GM21390 (cell line): ENCODE measurements around the gene RPS6KC1.
A peak's percentile ranks its signal among the peaks of the same experiment; 100 is the strongest.
"Not testable (repeated sequence)": the region's sequence is repeated elsewhere in the genome, so short reads cannot be mapped to it uniquely, and the experiment has no call there.

Experiments used
- ATAC-seq: cut with Tn5 transposase; IDR thresholded peaks from one replicate; pipeline ENCODE4 v1.9.1; 2021; ENCODE audit not compliant: unreplicated experiment

The RPS6KC1 gene

DNA sequence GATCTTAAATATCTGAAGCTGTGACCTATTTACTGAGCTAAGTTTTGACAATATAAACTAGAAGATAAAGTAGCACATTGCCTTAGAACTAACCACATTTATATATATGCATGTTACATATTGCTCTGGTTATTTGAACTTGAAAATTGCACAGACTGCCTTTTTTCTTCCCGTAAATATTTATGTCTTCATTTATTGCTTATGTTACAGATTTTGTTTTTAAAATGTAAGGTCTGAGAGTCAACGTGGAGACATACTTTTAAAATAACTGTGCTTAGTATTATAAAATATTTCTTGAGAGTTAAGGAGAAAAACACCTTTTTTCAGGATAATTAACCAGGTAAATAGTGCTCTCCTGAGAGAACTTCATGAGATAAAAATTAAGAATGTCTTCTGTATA is 3.1 kb downstream of the RPS6KC1 start:
- no peak for ATAC-seq

DNA sequence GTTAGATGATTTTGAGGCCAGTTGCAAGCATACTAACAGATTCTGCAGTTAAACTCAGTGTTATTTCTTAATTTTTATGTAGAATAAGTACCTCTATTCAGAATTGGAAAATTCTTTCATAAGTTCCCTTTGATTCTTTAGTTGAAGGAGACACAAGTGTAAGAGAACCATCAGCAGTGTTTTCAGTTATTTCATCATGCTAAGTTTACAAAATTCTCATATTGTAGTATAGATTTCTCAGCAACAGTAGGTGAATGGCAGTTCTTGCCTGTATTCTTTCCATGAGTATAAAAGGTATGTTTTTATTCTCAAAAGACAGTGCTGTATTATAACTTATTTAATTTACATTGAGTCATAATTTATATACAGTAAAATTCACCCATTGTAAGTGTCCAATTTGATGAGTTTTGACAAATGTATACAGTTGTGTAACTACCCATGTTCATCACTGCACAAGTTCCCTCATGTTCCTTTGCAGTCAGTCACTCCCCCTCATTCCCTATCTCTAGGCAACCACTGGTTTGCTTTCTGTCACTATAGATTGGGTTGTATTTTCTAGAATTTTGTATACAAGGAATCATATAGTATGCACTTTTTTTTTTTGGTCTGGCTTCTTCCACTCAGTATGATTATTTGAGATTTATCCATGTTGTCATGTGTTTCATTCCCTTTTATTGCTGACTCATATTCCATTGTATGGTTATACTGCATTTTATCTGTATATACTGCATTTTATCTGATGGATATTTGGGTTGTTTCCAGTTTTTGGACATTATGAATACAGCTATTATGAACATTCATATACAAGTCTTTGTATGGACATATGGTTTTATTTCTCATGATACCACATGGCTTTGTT is 3.9 kb downstream of the RPS6KC1 start:
- no peak for ATAC-seq

GRCh38 chr1:213055767-213056166 is 4.7 kb downstream of the RPS6KC1 start:
- ATAC-seq = no peak

GRCh38 chr1:213057264-213058059 is 6.4 kb downstream of the RPS6KC1 start:
- ATAC-seq = no peak

GRCh38 chr1:213060836-213061235 is 9.8 kb downstream of the RPS6KC1 start:
- ATAC-seq = no peak

- ATAC-seq = no peak
Measured at GRCh38 chr1:213061263-213061662, 10.2 kb downstream of the RPS6KC1 start.

GRCh38 chr1:213065800-213066199 is 14.8 kb downstream of the RPS6KC1 start:
- no peak for ATAC-seq

DNA sequence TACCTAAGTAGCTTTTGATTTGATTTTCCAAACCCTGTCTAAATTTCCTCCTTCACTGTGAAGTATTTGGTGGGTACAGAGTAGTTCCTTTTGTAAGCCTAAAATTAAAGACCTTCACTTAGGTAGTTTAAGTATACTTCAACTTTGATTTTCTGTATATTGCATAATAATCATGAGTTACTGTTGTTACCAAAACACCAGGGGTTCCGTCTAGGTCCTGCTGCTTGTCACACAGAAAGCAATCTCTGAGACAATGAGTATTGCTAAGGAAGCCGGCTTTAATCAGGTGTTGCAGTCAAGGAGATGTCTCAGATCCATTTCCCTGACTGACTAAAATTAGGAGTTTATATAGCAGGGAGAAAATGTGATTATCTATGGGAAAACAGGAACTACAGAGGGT is 15.3 kb downstream of the RPS6KC1 start:
- ATAC-seq = no peak

- no peak for ATAC-seq
Measured at GRCh38 chr1:213067352-213067751, 16.3 kb downstream of the RPS6KC1 start.

DNA sequence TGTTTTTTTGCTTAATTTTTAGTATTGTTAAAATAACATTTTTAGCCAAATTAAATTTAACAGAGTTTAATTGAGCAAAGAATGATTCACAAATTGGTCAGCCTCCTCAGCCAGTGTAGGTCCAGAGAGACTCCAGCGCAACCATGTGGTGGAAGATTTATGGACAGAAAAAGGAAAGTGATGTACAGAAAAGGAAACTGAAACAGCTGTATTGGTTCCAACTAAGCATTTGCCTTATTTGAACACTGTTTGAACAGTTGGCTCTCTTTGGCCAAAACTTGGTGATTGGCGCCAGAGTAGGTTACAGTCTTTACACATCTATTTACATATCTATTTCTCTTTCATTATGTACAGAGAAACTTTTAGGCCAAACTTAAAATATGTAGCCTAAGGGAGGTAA is 19.4 kb downstream of the RPS6KC1 start:
- ATAC-seq = peak; percentile 92

GRCh38 chr1:213075725-213076124 is 24.7 kb downstream of the RPS6KC1 start:
- peak; percentile 77 for ATAC-seq

DNA sequence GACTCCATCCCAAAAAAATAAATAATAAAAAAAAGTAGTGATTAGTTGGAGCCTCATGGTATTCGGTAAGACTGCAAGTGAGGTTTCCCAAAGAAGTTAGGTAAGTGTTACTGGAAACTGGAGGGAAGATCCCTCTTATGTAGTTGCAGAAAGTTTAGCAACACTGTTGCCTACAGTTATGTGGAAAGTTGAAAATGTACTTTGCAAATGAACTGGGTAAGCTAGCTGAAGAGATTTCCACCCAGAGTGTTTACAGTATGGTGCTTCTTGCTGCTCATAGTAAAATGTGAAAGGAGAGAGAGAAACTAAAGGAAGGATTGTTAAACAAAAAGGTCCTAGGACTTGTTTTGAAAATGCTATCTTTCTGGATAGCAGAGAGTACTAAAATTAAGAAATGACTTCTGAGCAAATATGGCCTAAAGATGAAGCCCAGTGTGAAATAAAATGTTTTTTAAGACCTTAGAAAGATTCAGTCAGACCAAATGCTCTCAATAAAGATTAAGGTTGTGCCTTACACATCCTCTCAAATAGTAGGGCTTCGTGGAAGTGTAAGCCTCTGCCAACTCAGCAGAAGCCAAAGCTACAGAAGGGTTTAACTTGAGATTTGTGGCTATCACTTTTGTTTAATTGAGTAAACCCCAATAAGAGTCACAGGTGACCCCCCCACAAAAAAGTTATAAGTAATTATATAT is 31.5 kb downstream of the RPS6KC1 start:
- ATAC-seq = no peak

DNA sequence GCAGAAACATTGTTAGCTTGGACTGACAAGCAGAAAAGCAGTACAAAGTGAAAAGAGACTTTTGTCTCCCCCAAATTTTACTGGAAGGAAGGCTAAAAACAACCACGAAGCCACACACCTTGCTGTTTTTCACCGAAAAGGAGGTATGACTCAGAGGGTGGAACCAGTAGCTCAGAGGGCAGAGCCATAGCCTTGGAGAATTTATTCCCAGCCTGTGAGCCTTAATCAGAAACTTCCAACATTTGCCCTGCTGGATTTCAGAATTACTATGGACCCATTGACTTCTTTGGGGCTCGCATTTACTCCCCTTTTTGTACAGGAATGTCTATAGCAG is 32.0 kb downstream of the RPS6KC1 start:
- no peak for ATAC-seq

- ATAC-seq = no peak
Measured at GRCh38 chr1:213087911-213088310, 36.9 kb downstream of the RPS6KC1 start.

- ATAC-seq = no peak
Measured at GRCh38 chr1:213089924-213090677, 39.1 kb downstream of the RPS6KC1 start.

DNA sequence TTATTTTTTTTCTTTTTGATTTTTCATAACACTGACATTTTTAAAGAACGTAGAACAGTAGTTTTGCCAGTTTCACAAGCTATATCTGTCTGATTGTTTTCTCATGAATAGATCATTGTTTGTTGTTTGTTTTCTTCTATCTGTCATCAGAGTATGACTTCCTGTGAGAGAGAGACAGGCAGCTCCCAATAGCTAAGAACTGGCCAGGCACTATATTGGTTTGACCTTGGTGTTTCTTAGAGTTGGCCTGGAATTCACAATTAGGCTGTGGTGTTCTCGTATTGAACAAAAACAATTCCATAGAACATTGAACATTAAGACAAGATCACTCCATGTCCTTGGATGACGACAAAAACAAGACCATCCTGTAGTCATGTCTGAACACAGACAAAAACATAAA is 43.4 kb downstream of the RPS6KC1 start:
- no peak for ATAC-seq

DNA sequence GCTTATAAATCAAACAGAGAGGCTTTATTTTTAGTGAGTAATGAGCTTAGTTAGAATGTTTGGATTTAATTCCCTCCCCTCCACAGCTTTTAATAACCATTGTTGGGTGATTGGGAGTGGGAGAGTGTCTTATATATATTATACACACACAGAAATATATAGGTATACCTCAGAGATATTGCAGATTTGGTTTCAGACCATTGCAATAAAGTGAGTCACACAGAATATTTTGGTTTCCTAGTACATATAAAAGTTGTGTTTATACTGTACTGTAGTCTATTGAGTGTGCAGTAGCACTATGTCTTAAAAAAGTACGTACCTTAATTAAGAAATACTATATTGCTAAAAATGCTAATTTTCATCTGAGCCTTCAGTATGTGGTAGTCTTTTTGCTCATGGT is 44.4 kb downstream of the RPS6KC1 start:
- ATAC-seq = no peak

GRCh38 chr1:213099682-213100399 is 48.8 kb downstream of the RPS6KC1 start:
- ATAC-seq = no peak

- not testable (repeated sequence) for ATAC-seq
Measured at GRCh38 chr1:213100565-213100964, 49.5 kb downstream of the RPS6KC1 start.
